Measurements from ENCODE around the gene SCMH1. TPM values are rescaled to one million over a fixed set of nuclear protein-coding genes. Genes with fewer than 3 reads are reported as not detected.
"Not testable (repeated sequence)": the region's sequence is repeated elsewhere in the genome, so short reads cannot be mapped to it uniquely, and the experiment has no call there.

Gene SCMH1
- total RNA-seq, 2 experiments from 2014 or later, result 25.3 to 26.1 TPM

GRCh38 chr1:41215623-41216022, 26.5 kb downstream of the SCMH1 start:
- no peak for TF ChIP-seq CTCF (IDR thresholded peaks at IDR 0.05)
- intact Hi-C loops (cut with micrococcal nuclease), result no loop called here
- ChIA-PET CTCF (no interaction called here), POLR2A (no interaction called here)
- Mint-ChIP-seq H3K9me3 (peaks cover 24% of the 10 kb centered on the region), H3K4me3 (no peak overlapping the region), H3K27ac (peak overlapping the region; percentile 59), H3K36me3 (ENCODE audit: low read depth) (peaks cover 56% of the 10 kb centered on the region), H3K4me1 (ENCODE audit: low read depth) (peaks cover 12% of the 10 kb centered on the region), H3K27me3 (no peaks in the 10 kb centered on the region)
- ATAC-seq (no peak), DNase-seq (no peak)

- Mint-ChIP-seq H3K27ac (no peak overlapping the region), H3K36me3 (ENCODE audit: low read depth) (peaks cover 50% of the 10 kb centered on the region), H3K4me1 (ENCODE audit: low read depth) (peaks cover 20% of the 10 kb centered on the region), H3K27me3 (no peaks in the 10 kb centered on the region), H3K4me3 (no peak overlapping the region), H3K9me3 (peaks cover 19% of the 10 kb centered on the region)
- DNase-seq (no peak), ATAC-seq (no peak)
- intact Hi-C loops (cut with micrococcal nuclease), result no loop called here
- ChIA-PET CTCF (interaction anchor here (0.6 kb wide), 1 partner anchor 26 kb away, joined by 3 read pairs; no protein-coding TSS in a partner anchor), POLR2A (no interaction called here)
- no peak for TF ChIP-seq CTCF (IDR thresholded peaks at IDR 0.05)
Observed at GRCh38 chr1:41213341-41213740, 28.8 kb downstream of the SCMH1 start.

GRCh38 chr1:41211608-41212007, 30.5 kb downstream of the SCMH1 start:
- H3K27me3 Mint-ChIP-seq; H3K4me3 Mint-ChIP-seq; intact Hi-C loops (cut with micrococcal nuclease); DNase-seq; H3K9me3 Mint-ChIP-seq; H3K27ac Mint-ChIP-seq; CTCF ChIA-PET; ATAC-seq: not testable (repeated sequence)
- peaks cover 40% of the 10 kb centered on the region for H3K36me3 Mint-ChIP-seq (ENCODE audit: low read depth)
- H3K4me1 Mint-ChIP-seq (ENCODE audit: low read depth), result peaks cover 19% of the 10 kb centered on the region
- POLR2A ChIA-PET, result interaction anchor here (0.6 kb wide), 1 partner anchor 782 kb away, joined by 3 read pairs; no protein-coding TSS in a partner anchor

- H3K27me3 Mint-ChIP-seq, ATAC-seq: not testable (repeated sequence)
Observed at GRCh38 chr1:41207053-41207452, 35.1 kb downstream of the SCMH1 start.

GRCh38 chr1:41200728-41201127, 41.4 kb downstream of the SCMH1 start:
- intact Hi-C loops (cut with micrococcal nuclease), result no loop called here

More at GRCh38 chr1:41207053-41207452, 35.1 kb downstream of the SCMH1 start:
- H3K27ac Mint-ChIP-seq; H3K4me3 Mint-ChIP-seq; POLR2A ChIA-PET; DNase-seq; CTCF ChIA-PET; intact Hi-C loops (cut with micrococcal nuclease): not testable (repeated sequence)
- Mint-ChIP-seq H3K9me3 (peaks cover 23% of the 10 kb centered on the region), H3K4me1 (ENCODE audit: low read depth) (peaks cover 15% of the 10 kb centered on the region), H3K36me3 (ENCODE audit: low read depth) (peaks cover 57% of the 10 kb centered on the region)

GRCh38 chr1:41199375-41199774, 42.7 kb downstream of the SCMH1 start:
- H3K27ac Mint-ChIP-seq, result no peak overlapping the region
- POLR2A ChIA-PET, result no interaction called here
- ATAC-seq, result no peak

More at GRCh38 chr1:41200728-41201127, 41.4 kb downstream of the SCMH1 start:
- Mint-ChIP-seq H3K36me3 (ENCODE audit: low read depth) (peaks cover 24% of the 10 kb centered on the region), H3K4me3 (no peak overlapping the region), H3K27me3 (no peaks in the 10 kb centered on the region), H3K9me3 (peaks cover 13% of the 10 kb centered on the region), H3K27ac (no peak overlapping the region), H3K4me1 (ENCODE audit: low read depth) (no peaks in the 10 kb centered on the region)
- POLR2A ChIA-PET, result no interaction called here
- no peak for ATAC-seq
- TF ChIP-seq CTCF (IDR thresholded peaks at IDR 0.05), result no peak
- CTCF ChIA-PET, result no interaction called here
- DNase-seq, result no peak

More at GRCh38 chr1:41199375-41199774, 42.7 kb downstream of the SCMH1 start:
- peaks cover 9% of the 10 kb centered on the region for H3K9me3 Mint-ChIP-seq
- CTCF ChIA-PET, result no interaction called here
- no peaks in the 10 kb centered on the region for H3K27me3 Mint-ChIP-seq
- no peak for TF ChIP-seq CTCF (IDR thresholded peaks at IDR 0.05)
- intact Hi-C loops (cut with micrococcal nuclease), result no loop called here
- peaks cover 14% of the 10 kb centered on the region for H3K36me3 Mint-ChIP-seq (ENCODE audit: low read depth)
- DNase-seq, result no peak
- H3K4me3 Mint-ChIP-seq, result no peak overlapping the region
- H3K4me1 Mint-ChIP-seq (ENCODE audit: low read depth), result no peaks in the 10 kb centered on the region
